Measurements from ENCODE around the gene LEKR1. TPM values are rescaled to one million over a fixed set of nuclear protein-coding genes. Genes with fewer than 3 reads are reported as not detected.
"Not testable (repeated sequence)": the region's sequence is repeated elsewhere in the genome, so short reads cannot be mapped to it uniquely, and the experiment has no call there.

Gene LEKR1
- total RNA-seq, 1 donor from 2014 or later = 5.8 TPM

DNA sequence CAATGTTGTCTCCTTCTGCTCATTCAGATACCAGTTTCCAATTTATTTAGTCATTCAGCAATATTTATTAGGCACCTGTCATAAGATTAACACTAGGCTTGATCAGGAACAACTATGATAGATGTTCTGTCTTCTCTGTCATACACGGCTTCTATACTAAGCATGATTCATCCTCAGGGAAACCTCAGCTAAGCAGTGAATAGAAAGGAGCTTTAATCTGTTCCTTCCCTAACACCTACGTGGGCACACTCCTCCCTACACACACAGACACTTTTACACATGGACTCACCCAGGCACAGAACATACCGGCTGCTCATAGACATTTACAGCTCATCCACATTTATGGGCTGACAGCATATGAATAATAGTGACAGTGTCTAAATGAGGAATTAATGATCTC lies 136.9 kb downstream of the LEKR1 start:
- intact Hi-C loops (cut with DNase I) = no loop called here
- TF ChIP-seq, protein P1, sequence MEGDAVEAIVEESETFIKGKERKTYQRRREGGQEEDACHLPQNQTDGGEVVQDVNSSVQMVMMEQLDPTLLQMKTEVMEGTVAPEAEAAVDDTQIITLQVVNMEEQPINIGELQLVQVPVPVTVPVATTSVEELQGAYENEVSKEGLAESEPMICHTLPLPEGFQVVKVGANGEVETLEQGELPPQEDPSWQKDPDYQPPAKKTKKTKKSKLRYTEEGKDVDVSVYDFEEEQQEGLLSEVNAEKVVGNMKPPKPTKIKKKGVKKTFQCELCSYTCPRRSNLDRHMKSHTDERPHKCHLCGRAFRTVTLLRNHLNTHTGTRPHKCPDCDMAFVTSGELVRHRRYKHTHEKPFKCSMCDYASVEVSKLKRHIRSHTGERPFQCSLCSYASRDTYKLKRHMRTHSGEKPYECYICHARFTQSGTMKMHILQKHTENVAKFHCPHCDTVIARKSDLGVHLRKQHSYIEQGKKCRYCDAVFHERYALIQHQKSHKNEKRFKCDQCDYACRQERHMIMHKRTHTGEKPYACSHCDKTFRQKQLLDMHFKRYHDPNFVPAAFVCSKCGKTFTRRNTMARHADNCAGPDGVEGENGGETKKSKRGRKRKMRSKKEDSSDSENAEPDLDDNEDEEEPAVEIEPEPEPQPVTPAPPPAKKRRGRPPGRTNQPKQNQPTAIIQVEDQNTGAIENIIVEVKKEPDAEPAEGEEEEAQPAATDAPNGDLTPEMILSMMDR (IDR thresholded peaks at IDR 0.05) = no peak
- no peaks in the 10 kb centered on the region for H3K27me3 ChIP-seq (ENCODE audit: low read depth)
- DNase-seq = no peak
- H3K4me1 ChIP-seq = no peaks in the 10 kb centered on the region
- no peaks in the 10 kb centered on the region for H3K9me3 ChIP-seq
- no peaks in the 10 kb centered on the region for H3K36me3 ChIP-seq
- no peak for ATAC-seq
- H3K27ac ChIP-seq = no peak overlapping the region
- no peak overlapping the region for H3K4me3 ChIP-seq

DNA sequence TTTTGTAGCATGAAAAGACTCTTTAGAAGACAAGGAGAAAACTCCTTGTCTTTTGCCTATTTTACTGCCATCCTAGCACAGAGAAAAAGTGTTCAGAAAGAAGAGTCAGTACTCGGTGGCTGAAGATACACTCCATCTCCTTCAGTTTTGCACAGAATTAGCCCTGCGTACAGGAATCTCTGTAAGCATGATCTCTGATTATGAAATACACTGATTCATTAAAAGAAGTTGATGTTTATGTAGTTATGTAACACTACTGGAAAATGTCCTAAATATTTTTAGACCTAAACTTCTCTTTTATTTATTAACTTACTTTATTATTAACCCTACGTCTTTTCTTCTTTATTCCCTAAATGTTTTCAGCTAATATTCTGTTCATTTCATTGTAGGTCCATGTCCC lies 138.4 kb downstream of the LEKR1 start:
- Histone ChIP-seq H3K27me3 (ENCODE audit: low read depth) (no peaks in the 10 kb centered on the region), H3K9me3 (no peaks in the 10 kb centered on the region), H3K4me3 (no peak overlapping the region), H3K36me3 (no peaks in the 10 kb centered on the region), H3K4me1 (no peaks in the 10 kb centered on the region), H3K27ac (no peak overlapping the region)
- TF ChIP-seq, protein P1 (IDR thresholded peaks at IDR 0.05) = no peak
- no peak for DNase-seq
- intact Hi-C loops (cut with DNase I) = no loop called here
- ATAC-seq = no peak

DNA sequence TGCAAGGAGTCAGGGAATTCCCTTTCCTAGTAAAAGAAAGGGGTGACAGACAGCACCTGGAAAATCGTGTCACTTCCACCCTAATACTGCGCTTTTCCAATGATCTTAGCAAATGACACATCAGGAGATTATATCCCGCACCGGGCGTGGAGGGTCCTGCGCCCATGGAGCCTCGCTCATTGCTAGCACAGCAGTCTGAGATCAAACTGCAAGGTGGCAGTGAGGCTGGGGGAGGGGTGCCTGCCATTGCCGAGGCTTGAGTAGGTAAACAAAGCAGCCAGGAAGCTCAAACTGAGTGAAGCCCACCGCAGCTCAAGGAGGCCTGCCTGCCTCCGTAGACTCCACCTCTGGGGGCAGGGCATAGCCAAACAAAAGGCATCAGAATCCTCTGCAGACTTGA lies 140.2 kb downstream of the LEKR1 start:
- H3K36me3 ChIP-seq; ATAC-seq; H3K4me3 ChIP-seq; H3K9me3 ChIP-seq; intact Hi-C loops (cut with DNase I); H3K4me1 ChIP-seq; DNase-seq; H3K27me3 ChIP-seq (ENCODE audit: low read depth); H3K27ac ChIP-seq: not testable (repeated sequence)

DNA sequence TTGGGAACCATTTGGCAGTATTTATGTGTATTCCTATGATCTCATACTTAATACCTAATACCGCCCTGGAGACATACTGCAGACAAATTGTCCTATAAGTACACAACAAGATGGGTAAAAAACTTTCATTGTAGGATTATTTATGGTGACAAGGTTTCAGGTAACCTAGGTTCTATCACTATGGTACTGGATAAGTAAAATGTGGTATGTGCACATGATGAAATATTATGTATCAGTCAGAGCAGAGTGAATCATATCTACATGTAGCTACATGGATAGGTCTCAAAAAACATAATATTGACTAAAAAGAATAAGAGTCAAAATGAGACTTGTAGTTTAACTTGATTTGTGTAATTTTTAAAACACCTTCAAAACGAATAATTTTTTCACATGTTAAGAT lies 147.8 kb downstream of the LEKR1 start:
- no peak overlapping the region for H3K27ac ChIP-seq
- no peaks in the 10 kb centered on the region for H3K9me3 ChIP-seq
- H3K4me1 ChIP-seq = no peaks in the 10 kb centered on the region
- no peak overlapping the region for H3K4me3 ChIP-seq
- DNase-seq (no peak), ATAC-seq (no peak)
- H3K27me3 ChIP-seq (ENCODE audit: low read depth) = no peaks in the 10 kb centered on the region
- TF ChIP-seq, protein P1 (IDR thresholded peaks at IDR 0.05) = no peak
- intact Hi-C loops (cut with DNase I) = no loop called here
- no peaks in the 10 kb centered on the region for H3K36me3 ChIP-seq

DNA sequence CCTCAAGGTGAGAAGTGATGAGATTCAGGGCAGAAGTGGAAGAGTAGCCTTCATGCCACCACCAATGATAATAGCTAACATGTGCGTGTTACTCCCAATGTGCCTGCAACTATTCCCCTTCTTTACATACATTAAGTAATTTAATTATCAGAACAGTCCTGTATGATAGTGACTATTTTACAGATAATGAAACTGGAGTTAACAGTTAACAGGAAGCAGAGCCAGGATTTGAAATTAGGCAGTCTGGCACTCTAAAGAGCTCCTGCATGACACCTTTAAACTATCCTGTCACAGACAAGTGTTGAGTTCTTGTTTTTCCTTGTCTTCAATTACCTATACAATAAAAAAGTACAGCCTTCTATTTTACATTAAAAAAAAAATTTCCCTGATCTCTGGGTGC lies 148.8 kb downstream of the LEKR1 start:
- DNase-seq = no peak
- H3K4me1 ChIP-seq = no peaks in the 10 kb centered on the region
- no peaks in the 10 kb centered on the region for H3K36me3 ChIP-seq
- no peak overlapping the region for H3K4me3 ChIP-seq
- H3K27me3 ChIP-seq (ENCODE audit: low read depth) = no peaks in the 10 kb centered on the region
- H3K27ac ChIP-seq = no peak overlapping the region
- TF ChIP-seq, protein P1 (IDR thresholded peaks at IDR 0.05) = no peak
- no peak for ATAC-seq
- H3K9me3 ChIP-seq = no peaks in the 10 kb centered on the region
- intact Hi-C loops (cut with DNase I) = no loop called here

DNA sequence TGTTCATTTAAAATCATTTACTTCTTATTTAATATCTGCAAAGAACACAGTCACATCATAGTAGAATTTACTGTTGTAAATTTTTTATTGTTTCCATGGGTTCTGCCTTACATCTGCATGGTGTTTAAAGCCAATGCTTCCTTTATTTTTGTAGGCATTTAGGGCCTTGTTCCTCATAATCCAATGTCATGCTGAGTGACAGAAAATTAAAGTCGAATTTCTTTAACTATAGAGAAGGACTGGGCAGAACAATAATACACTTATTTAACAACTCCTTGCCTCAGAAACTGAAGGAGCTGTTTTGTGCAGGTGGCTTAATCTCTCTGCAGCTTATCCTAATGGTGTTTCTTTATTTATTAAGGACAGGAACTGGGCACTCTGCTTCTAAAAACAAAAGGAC lies 149.6 kb downstream of the LEKR1 start:
- DNase-seq (no peak), ATAC-seq (no peak)
- H3K27me3 ChIP-seq (ENCODE audit: low read depth) = no peaks in the 10 kb centered on the region
- intact Hi-C loops (cut with DNase I) = no loop called here
- no peaks in the 10 kb centered on the region for H3K36me3 ChIP-seq
- no peaks in the 10 kb centered on the region for H3K4me1 ChIP-seq
- no peak overlapping the region for H3K27ac ChIP-seq
- H3K4me3 ChIP-seq = no peak overlapping the region
- TF ChIP-seq, protein P1 (IDR thresholded peaks at IDR 0.05) = no peak
- H3K9me3 ChIP-seq = no peaks in the 10 kb centered on the region

Data from lower lobe of right lung (tissue), 2 donors.